Measurements from ENCODE around the gene CLDND2.

Gene CLDND2

DNA sequence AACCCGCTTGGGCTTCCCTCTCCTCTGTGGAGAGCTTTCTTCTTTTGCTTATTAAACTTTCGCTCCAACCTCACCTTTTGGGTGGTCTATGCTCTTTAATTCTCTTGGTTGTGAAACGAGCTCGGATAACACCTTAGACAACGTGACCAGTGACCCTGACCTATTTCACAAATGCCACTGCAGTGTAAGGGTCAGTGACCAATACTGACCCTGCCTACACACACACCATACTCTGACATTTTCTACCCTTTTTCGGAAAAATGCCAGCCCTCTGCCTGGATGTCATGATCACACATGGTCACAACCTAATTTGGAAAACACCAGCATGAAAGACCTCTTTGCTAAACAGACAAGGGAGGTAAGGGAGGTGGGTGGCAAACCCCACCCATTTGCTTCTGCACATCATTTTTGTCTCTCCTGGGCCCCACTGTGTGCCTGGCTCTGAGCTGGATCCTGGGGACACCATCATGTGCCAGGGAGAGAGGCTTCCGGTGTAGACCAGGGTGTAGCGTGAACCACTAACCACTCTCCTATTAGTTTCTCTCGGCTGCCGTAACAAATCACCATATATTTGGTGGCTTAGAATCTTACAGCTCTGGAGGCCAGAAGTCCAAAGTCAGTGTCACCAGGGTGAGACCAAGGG, 12.5 kb downstream of the CLDND2 start:
- Histone ChIP-seq H3K27ac (ENCODE audit: poor library complexity, severe bottlenecking) (no peak overlapping the region), H3K36me3 (ENCODE audit: low read depth) (peaks cover 2% of the 10 kb centered on the region; the same call in 1 of the 2 replicates), H3K4me1 (ENCODE audit: insufficient read depth, poor library complexity, severe bottlenecking) (peaks cover 7% of the 10 kb centered on the region), H3K4me3 (ENCODE audit: severe bottlenecking) (no peak overlapping the region), H3K9me3 (ENCODE audit: severe bottlenecking) (no peaks in the 10 kb centered on the region), H3K27me3 (ENCODE audit: insufficient read depth, poor library complexity, severe bottlenecking) (no peaks in the 10 kb centered on the region)
- TF ChIP-seq, protein P1, sequence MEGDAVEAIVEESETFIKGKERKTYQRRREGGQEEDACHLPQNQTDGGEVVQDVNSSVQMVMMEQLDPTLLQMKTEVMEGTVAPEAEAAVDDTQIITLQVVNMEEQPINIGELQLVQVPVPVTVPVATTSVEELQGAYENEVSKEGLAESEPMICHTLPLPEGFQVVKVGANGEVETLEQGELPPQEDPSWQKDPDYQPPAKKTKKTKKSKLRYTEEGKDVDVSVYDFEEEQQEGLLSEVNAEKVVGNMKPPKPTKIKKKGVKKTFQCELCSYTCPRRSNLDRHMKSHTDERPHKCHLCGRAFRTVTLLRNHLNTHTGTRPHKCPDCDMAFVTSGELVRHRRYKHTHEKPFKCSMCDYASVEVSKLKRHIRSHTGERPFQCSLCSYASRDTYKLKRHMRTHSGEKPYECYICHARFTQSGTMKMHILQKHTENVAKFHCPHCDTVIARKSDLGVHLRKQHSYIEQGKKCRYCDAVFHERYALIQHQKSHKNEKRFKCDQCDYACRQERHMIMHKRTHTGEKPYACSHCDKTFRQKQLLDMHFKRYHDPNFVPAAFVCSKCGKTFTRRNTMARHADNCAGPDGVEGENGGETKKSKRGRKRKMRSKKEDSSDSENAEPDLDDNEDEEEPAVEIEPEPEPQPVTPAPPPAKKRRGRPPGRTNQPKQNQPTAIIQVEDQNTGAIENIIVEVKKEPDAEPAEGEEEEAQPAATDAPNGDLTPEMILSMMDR (IDR thresholded peaks at IDR 0.05; ENCODE audit: poor library complexity, severe bottlenecking) = no peak
- ATAC-seq (ENCODE audit: low read depth) (no peak), DNase-seq (ENCODE audit: low spot score) (no peak)

DNA sequence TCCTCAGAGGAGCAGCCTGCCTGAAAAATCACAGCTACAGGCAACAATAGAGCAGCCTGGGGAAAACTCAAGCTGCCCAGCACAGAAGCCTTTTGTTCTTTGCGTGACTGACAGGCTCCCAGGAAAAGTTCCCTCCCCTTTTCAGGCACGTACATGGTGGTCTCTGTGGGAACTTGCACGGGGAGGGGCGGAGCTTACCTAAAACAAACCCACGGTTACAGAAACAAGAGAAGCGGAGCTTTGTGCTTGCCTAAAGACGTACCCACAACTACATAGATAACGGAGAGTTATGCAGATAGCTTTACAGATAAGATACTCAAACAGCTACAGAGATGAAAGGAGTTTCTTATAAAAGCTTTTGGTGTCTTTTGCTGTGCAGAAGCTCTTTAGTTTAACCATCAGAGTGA, 14.1 kb downstream of the CLDND2 start:
- TF ChIP-seq, protein P1 (IDR thresholded peaks at IDR 0.05; ENCODE audit: poor library complexity, severe bottlenecking) = no peak
- no peak for ATAC-seq (ENCODE audit: low read depth)
- H3K9me3 ChIP-seq (ENCODE audit: severe bottlenecking) = no peaks in the 10 kb centered on the region
- H3K4me3 ChIP-seq (ENCODE audit: severe bottlenecking) = no peak overlapping the region
- H3K27me3 ChIP-seq (ENCODE audit: insufficient read depth, poor library complexity, severe bottlenecking) = no peaks in the 10 kb centered on the region
- peaks cover 10% of the 10 kb centered on the region for H3K4me1 ChIP-seq (ENCODE audit: insufficient read depth, poor library complexity, severe bottlenecking)
- DNase-seq (ENCODE audit: low spot score) = no peak
- no peak overlapping the region for H3K27ac ChIP-seq (ENCODE audit: poor library complexity, severe bottlenecking)
- H3K36me3 ChIP-seq (ENCODE audit: low read depth) = peaks cover 15% of the 10 kb centered on the region

DNA sequence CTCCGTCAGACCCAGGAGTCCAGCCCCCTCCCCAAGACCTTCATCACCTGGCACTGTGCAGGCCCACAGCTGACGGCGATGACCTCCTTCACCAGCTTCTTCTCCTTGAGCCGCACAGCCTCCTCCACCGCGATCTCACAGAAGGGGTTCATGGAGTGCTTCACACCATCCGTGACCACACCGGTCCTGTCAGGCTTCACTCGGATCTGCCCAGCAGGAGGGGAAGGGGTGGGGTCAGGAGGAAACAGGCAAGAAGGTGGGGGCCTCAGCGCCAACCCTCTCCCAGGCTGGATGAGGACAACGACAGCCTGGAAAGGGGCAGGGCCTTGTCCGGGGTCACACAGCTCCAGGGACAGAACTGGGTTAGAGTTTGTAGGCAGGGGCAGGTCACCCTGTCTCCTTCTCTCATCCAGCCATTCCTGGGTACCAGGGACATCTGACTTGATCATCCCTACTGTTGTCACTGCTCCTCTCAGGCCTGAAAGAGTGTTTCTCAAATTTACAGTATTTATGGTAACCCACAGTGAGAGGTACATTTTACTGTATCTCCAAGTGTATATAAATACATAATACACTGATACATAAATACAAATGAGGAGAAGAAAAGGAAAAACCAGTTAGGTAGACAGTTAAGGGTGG, 14.6 kb downstream of the CLDND2 start:
- Histone ChIP-seq H3K4me3 (ENCODE audit: severe bottlenecking) (no peak overlapping the region), H3K27ac (ENCODE audit: poor library complexity, severe bottlenecking) (no peak overlapping the region), H3K36me3 (ENCODE audit: low read depth) (peaks cover 19% of the 10 kb centered on the region), H3K4me1 (ENCODE audit: insufficient read depth, poor library complexity, severe bottlenecking) (peaks cover 5% of the 10 kb centered on the region), H3K27me3 (ENCODE audit: insufficient read depth, poor library complexity, severe bottlenecking) (no peaks in the 10 kb centered on the region), H3K9me3 (ENCODE audit: severe bottlenecking) (no peaks in the 10 kb centered on the region)
- ATAC-seq (ENCODE audit: low read depth) (no peak), DNase-seq (ENCODE audit: low spot score) (no peak)
- TF ChIP-seq, protein P1 (IDR thresholded peaks at IDR 0.05; ENCODE audit: poor library complexity, severe bottlenecking) = no peak

DNA sequence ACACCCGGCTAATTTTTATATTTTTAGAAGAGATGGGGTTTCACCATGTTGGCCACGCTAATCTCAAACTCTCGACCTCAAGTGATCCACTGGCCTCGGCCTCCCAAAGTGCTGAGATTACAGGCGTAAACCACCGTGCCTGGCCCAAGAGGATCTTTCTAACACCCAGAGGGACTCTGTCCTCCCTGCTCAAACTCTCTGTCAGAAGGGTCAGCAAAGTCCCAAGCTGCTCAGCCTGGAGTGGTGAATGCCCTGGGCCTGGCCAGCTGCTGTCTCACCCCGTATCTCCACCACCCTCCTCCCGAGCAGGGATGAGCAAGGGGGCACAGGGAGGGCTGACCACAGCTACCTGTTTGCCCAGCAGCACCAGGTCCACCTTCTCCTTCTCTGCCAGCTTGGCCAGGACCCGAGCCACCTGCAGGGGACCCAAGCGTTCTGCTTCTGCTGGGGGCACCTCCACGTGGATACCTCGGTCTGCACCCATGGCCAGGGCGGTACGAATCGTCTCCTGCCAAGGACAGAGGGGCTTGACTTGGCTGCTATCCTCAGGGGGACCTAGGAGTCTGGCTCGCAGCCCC, 15.9 kb downstream of the CLDND2 start:
- H3K9me3 ChIP-seq (ENCODE audit: severe bottlenecking) = no peaks in the 10 kb centered on the region
- ATAC-seq (ENCODE audit: low read depth) = no peak
- no peak overlapping the region for H3K4me3 ChIP-seq (ENCODE audit: severe bottlenecking)
- H3K36me3 ChIP-seq (ENCODE audit: low read depth) = peaks cover 30% of the 10 kb centered on the region
- no peak for DNase-seq (ENCODE audit: low spot score)
- peaks cover 5% of the 10 kb centered on the region for H3K4me1 ChIP-seq (ENCODE audit: insufficient read depth, poor library complexity, severe bottlenecking)
- no peak overlapping the region for H3K27ac ChIP-seq (ENCODE audit: poor library complexity, severe bottlenecking)
- TF ChIP-seq, protein P1 (IDR thresholded peaks at IDR 0.05; ENCODE audit: poor library complexity, severe bottlenecking) = no peak
- no peaks in the 10 kb centered on the region for H3K27me3 ChIP-seq (ENCODE audit: insufficient read depth, poor library complexity, severe bottlenecking)
